GM18868 (cell line): ENCODE results near the gene PCP2.

ENCODE experiments used
- ATAC-seq: cut with Tn5 transposase; IDR thresholded peaks from one replicate; pipeline ENCODE4 v1.9.1; 2021; ENCODE audit warnings: mild to moderate bottlenecking, moderate library complexity; ENCODE audit not compliant: unreplicated experiment

The PCP2 gene

GRCh38 chr19:7640803-7641202, 7.3 kb upstream of the PCP2 start:
- ATAC-seq, result no peak

GRCh38 chr19:7639863-7640348, 6.4 kb upstream of the PCP2 start:
- ATAC-seq, result no peak

- ATAC-seq, result no peak
Observed at GRCh38 chr19:7638802-7639465, 5.4 kb upstream of the PCP2 start.

- ATAC-seq, result no peak
Observed at GRCh38 chr19:7637374-7638256, 4.1 kb upstream of the PCP2 start.

GRCh38 chr19:7636691-7637373, 3.3 kb upstream of the PCP2 start, which contains the start of gene STXBP2:
Gene STXBP2 (plus strand): TSS chr19:7637110. CDS start chr19:7637150, 40 bp downstream.
- peak; percentile 66 for ATAC-seq

GRCh38 chr19:7636317-7636690, 2.8 kb upstream of the PCP2 start:
- ATAC-seq, result no peak

GRCh38 chr19:7635670-7636069, 2.2 kb upstream of the PCP2 start:
- no peak for ATAC-seq

- ATAC-seq, result no peak
Observed at GRCh38 chr19:7632340-7633203, 947 bp downstream of the PCP2 start.

- ATAC-seq, result no peak
Observed at GRCh38 chr19:7631577-7631976, 1.9 kb downstream of the PCP2 start.

GRCh38 chr19:7629347-7630054, 4.0 kb downstream of the PCP2 start, which contains the start of the genes PET100 and XAB2:
Gene PET100 (plus strand): TSS chr19:7629793. CDS start chr19:7629834, 41 bp downstream.
Gene XAB2 (minus strand): TSS chr19:7629545. CDS start chr19:7629527, 18 bp downstream.
- peak; percentile 93 for ATAC-seq

GRCh38 chr19:7628589-7629311, 4.8 kb downstream of the PCP2 start:
- ATAC-seq, result no peak

GRCh38 chr19:7627166-7627565, 6.4 kb downstream of the PCP2 start:
- no peak for ATAC-seq

GRCh38 chr19:7625763-7626372, 7.7 kb downstream of the PCP2 start:
- ATAC-seq, result no peak

- ATAC-seq, result no peak
Observed at GRCh38 chr19:7624810-7625209, 8.7 kb downstream of the PCP2 start.

- no peak for ATAC-seq
Observed at GRCh38 chr19:7623725-7624603, 9.6 kb downstream of the PCP2 start.

- ATAC-seq, result no peak
Observed at GRCh38 chr19:7622933-7623685, 10.4 kb downstream of the PCP2 start.
